GM23338 (cell line): ENCODE results near the gene SMAGP. TPM values are rescaled to one million over a fixed set of nuclear protein-coding genes. Genes with fewer than 3 reads are reported as not detected.

Experiments used
- ATAC-seq: fragments of 200-7000 bp; cut with Tn5 transposase; 3 replicates; pipeline ENCODE4 v1.9.1; 2020
- DNase-seq: peaks from one replicate; pipeline ENCODE4 v3.0.0-alpha.2; 2015; ENCODE audit warnings: low spot score
- H2AFZ ChIP-seq: fragments of 200-600 bp; sonication (generic); 2 replicates; pipeline ENCODE4 v1.8.0; 2016; ENCODE audit warnings: antibody characterized with exemption, mild to moderate bottlenecking, moderate library complexity
- H3F3A ChIP-seq: fragments of 200-600 bp; sonication (generic); replicated peaks from 2 replicates; pipeline ENCODE4 v1.8.0; 2017; ENCODE audit warnings: antibody characterized with exemption, mixed run types, low read depth
- H3K27ac ChIP-seq: fragments of 200-600 bp; sonication (generic); 2 replicates; pipeline ENCODE4 v1.6.1; 2016; ENCODE audit warnings: low read depth
- H3K27me3 ChIP-seq: fragments of 200-600 bp; sonication (generic); 2 replicates; pipeline ENCODE4 v1.8.0; 2016; ENCODE audit warnings: mild to moderate bottlenecking, mixed run types, moderate library complexity; ENCODE audit not compliant: insufficient read depth
- H3K36me3 ChIP-seq: fragments of 200-600 bp; sonication (generic); 2 replicates; pipeline ENCODE4 v1.8.0; 2016; ENCODE audit warnings: mild to moderate bottlenecking; ENCODE audit not compliant: insufficient read depth
- H3K4me1 ChIP-seq: fragments of 200-600 bp; sonication (generic); 2 replicates; pipeline ENCODE4 v1.8.0; 2016; ENCODE audit warnings: mild to moderate bottlenecking, moderate library complexity; ENCODE audit not compliant: insufficient read depth
- H3K4me2 ChIP-seq: fragments of 200-600 bp; sonication (generic); 2 replicates; pipeline ENCODE4 v1.7.1; 2017; ENCODE audit warnings: mixed run types
- H3K4me3 ChIP-seq: fragments of 200-600 bp; sonication (generic); 2 replicates; pipeline ENCODE4 v1.6.1; 2016; ENCODE audit warnings: mixed run types
- H3K79me2 ChIP-seq: fragments of 200-600 bp; sonication (generic); replicated peaks from 2 replicates; pipeline ENCODE4 v1.8.0; 2017; ENCODE audit warnings: mild to moderate bottlenecking; ENCODE audit not compliant: insufficient read depth
- H3K9me2 ChIP-seq: fragments of 200-600 bp; sonication (generic); 2 replicates; pipeline ENCODE4 v1.8.0; 2017; ENCODE audit not compliant: insufficient read depth
- H4K20me1 ChIP-seq: fragments of 200-600 bp; sonication (generic); replicated peaks from 2 replicates; pipeline ENCODE4 v1.8.0; 2017; ENCODE audit warnings: mild to moderate bottlenecking; ENCODE audit not compliant: insufficient read depth
- H3K27ac Mint-ChIP-seq: 2 replicates; pipeline ENCODE4 v1.8.0; 2020; ENCODE audit warnings: inconsistent platforms, mild to moderate bottlenecking, moderate library complexity, mixed read lengths
- H3K27me3 Mint-ChIP-seq: 3 replicates; pipeline ENCODE4 v1.8.0; 2022; ENCODE audit warnings: low read depth, mild to moderate bottlenecking, moderate library complexity, mixed read lengths, inconsistent platforms; ENCODE audit not compliant: insufficient read depth, poor library complexity
- H3K36me3 Mint-ChIP-seq: 3 replicates; pipeline ENCODE4 v1.8.0; 2021; ENCODE audit warnings: low read depth, mild to moderate bottlenecking, inconsistent platforms, moderate library complexity, mixed read lengths
- H3K4me1 Mint-ChIP-seq: 3 replicates; pipeline ENCODE4 v1.8.0; 2020; ENCODE audit warnings: mild to moderate bottlenecking, inconsistent platforms, mixed read lengths
- H3K4me3 Mint-ChIP-seq: 3 replicates; pipeline ENCODE4 v1.8.0; 2021; ENCODE audit warnings: moderate library complexity, mild to moderate bottlenecking, inconsistent platforms, mixed read lengths
- H3K9me3 Mint-ChIP-seq: 3 replicates; pipeline ENCODE4 v1.8.0; 2020; ENCODE audit warnings: moderate library complexity, mild to moderate bottlenecking, inconsistent platforms, mixed read lengths
- CREB1 ChIP-seq: fragments of 250-450 bp; sonication (Bioruptor Pico); IDR thresholded peaks from 2 replicates; pipeline ENCODE4 v1.5.0; 2020; ENCODE audit warnings: low read depth, mild to moderate bottlenecking, moderate library complexity
- ETS1 ChIP-seq: IDR thresholded peaks from 2 replicates; pipeline ENCODE4 v1.6.1; 2016; ENCODE audit warnings: antibody characterized with exemption
- EZH2phosphoT487 ChIP-seq: fragments of 200-600 bp; sonication (generic); IDR thresholded peaks from one replicate; pipeline ENCODE4 v1.8.1; 2018; ENCODE audit warnings: antibody characterized with exemption; ENCODE audit not compliant: unreplicated experiment
- JUNB ChIP-seq: IDR thresholded peaks from one replicate; pipeline ENCODE4 v1.6.1; 2016; ENCODE audit warnings: antibody characterized with exemption; ENCODE audit not compliant: unreplicated experiment
- STAT1 ChIP-seq: IDR thresholded peaks from one replicate; pipeline ENCODE4 v1.6.1; 2016; ENCODE audit warnings: antibody characterized with exemption; ENCODE audit not compliant: unreplicated experiment
- ZNF462 ChIP-seq: fragments of 250-450 bp; sonication (Bioruptor Pico); IDR thresholded peaks from 2 replicates; pipeline ENCODE4 v1.5.0; 2020; ENCODE audit warnings: mild to moderate bottlenecking, moderate library complexity
- polyA plus RNA-seq: library from polyadenylated mRNA; unstranded; fragments of >200 nt; fragmentation: Nextera tagmentation; extraction: Ambion mirVana; gene quantifications from 2 replicates; pipeline ENCODE4 v1.2.1, GENCODE V29; 2016
- total RNA-seq: library from RNA; depleted of rRNA; stranded (reverse); fragments of >200 nt; shearing (Covaris generic); gene quantifications from 2 replicates; pipeline ENCODE4 v1.2.3, GENCODE V29; 2014
- TF ChIP-seq, protein P1 (sequence below): IDR thresholded peaks from one replicate; pipeline ENCODE4 v1.6.1; 2018; ENCODE audit warnings: antibody characterized with exemption; ENCODE audit not compliant: unreplicated experiment

SMAGP gene
- total and polyA plus RNA-seq, 2 experiments from 2014 or later = 4.7 to 8.2 TPM

- Histone ChIP-seq H3K27ac (peak overlapping the region; percentile 98), H3K79me2 (peaks cover 19% of the 10 kb centered on the region), H4K20me1 (no peaks in the 10 kb centered on the region; the same call in 1 of the 2 replicates), H3K4me1 (no peaks in the 10 kb centered on the region), H3K4me3 (peak overlapping the region; percentile 98), H3K9me2 (no peaks in the 10 kb centered on the region), H2AFZ (peak overlapping the region; percentile 94), H3F3A (peaks cover 20% of the 10 kb centered on the region; the same call in 1 of the 2 replicates), H3K36me3 (peaks cover 22% of the 10 kb centered on the region), H3K4me2 (peak overlapping the region; percentile 87), H3K27me3 (no peaks in the 10 kb centered on the region)
- no peak for ATAC-seq
- Mint-ChIP-seq H3K4me3 (peak overlapping the region; percentile 95), H3K4me1 (peaks cover 19% of the 10 kb centered on the region), H3K36me3 (peaks cover 32% of the 10 kb centered on the region), H3K27ac (peak overlapping the region; percentile 100), H3K27me3 (peaks cover 14% of the 10 kb centered on the region), H3K9me3 (no peaks in the 10 kb centered on the region; the same call in 2 of the 3 replicates)
- TF ChIP-seq, protein P1, sequence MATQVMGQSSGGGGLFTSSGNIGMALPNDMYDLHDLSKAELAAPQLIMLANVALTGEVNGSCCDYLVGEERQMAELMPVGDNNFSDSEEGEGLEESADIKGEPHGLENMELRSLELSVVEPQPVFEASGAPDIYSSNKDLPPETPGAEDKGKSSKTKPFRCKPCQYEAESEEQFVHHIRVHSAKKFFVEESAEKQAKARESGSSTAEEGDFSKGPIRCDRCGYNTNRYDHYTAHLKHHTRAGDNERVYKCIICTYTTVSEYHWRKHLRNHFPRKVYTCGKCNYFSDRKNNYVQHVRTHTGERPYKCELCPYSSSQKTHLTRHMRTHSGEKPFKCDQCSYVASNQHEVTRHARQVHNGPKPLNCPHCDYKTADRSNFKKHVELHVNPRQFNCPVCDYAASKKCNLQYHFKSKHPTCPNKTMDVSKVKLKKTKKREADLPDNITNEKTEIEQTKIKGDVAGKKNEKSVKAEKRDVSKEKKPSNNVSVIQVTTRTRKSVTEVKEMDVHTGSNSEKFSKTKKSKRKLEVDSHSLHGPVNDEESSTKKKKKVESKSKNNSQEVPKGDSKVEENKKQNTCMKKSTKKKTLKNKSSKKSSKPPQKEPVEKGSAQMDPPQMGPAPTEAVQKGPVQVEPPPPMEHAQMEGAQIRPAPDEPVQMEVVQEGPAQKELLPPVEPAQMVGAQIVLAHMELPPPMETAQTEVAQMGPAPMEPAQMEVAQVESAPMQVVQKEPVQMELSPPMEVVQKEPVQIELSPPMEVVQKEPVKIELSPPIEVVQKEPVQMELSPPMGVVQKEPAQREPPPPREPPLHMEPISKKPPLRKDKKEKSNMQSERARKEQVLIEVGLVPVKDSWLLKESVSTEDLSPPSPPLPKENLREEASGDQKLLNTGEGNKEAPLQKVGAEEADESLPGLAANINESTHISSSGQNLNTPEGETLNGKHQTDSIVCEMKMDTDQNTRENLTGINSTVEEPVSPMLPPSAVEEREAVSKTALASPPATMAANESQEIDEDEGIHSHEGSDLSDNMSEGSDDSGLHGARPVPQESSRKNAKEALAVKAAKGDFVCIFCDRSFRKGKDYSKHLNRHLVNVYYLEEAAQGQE = no peak
- no peak for DNase-seq
Observed at GRCh38 chr12:51238037-51238509, 32.1 kb downstream of the SMAGP start.

GRCh38 chr12:51234530-51234929 is 35.7 kb downstream of the SMAGP start:
- Histone ChIP-seq H3K9me2 (no peaks in the 10 kb centered on the region), H3K27ac (no peak overlapping the region), H3K4me3 (no peak overlapping the region), H4K20me1 (no peaks in the 10 kb centered on the region), H3K36me3 (no peaks in the 10 kb centered on the region), H3K27me3 (no peaks in the 10 kb centered on the region), H3K4me1 (no peaks in the 10 kb centered on the region), H3F3A (peaks cover 6% of the 10 kb centered on the region; the same call in 1 of the 2 replicates), H3K79me2 (peaks cover 4% of the 10 kb centered on the region), H3K4me2 (no peak overlapping the region), H2AFZ (no peak overlapping the region)
- H3K4me3 Mint-ChIP-seq = no peak overlapping the region
- no peak for ATAC-seq
- DNase-seq = no peak
- H3K27me3 Mint-ChIP-seq = peaks cover 9% of the 10 kb centered on the region
- no peak overlapping the region for H3K27ac Mint-ChIP-seq
- no peaks in the 10 kb centered on the region; the same call in 2 of the 3 replicates for H3K36me3 Mint-ChIP-seq
- no peaks in the 10 kb centered on the region; the same call in 2 of the 3 replicates for H3K9me3 Mint-ChIP-seq
- H3K4me1 Mint-ChIP-seq = peaks cover 15% of the 10 kb centered on the region
- no peak for TF ChIP-seq JUNB
- TF ChIP-seq STAT1 = no peak
- no peak for TF ChIP-seq ZNF462 (CRISPR knock-in tag)
- TF ChIP-seq ETS1 = no peak
- no peak for TF ChIP-seq EZH2phosphoT487
- TF ChIP-seq CREB1 = no peak
